GM19043 (cell line): ENCODE data around the gene KIF2A.
A peak's percentile ranks its signal among the peaks of the same experiment; 100 is the strongest.

ENCODE experiments used
- ATAC-seq: cut with Tn5 transposase; IDR thresholded peaks from one replicate; pipeline ENCODE4 v1.9.1; 2021; ENCODE audit warnings: low read depth; ENCODE audit not compliant: unreplicated experiment

The KIF2A gene

DNA sequence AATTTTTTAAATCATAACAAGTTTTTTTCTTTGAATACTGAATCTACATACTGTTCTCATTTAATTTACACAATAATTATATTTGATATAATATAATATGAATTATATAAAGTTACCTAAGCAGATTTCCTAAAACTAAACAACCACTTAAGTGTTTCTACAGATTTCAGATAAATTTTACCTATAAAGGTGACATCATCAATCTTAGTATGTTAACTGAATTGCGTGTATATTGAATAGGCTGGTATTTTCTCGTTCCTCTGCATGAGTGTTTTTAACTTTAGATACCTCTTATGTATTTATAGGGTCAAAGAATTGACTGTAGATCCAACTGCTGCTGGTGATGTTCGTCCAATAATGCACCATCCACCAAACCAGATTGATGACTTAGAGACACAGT, 67.4 kb downstream of the KIF2A start:
- ATAC-seq = no peak

GRCh38 chr5:62374090-62374489, 68.1 kb downstream of the KIF2A start:
- no peak for ATAC-seq

GRCh38 chr5:62375627-62376026, 69.6 kb downstream of the KIF2A start:
- no peak for ATAC-seq

GRCh38 chr5:62376064-62376463, 70.1 kb downstream of the KIF2A start:
- no peak for ATAC-seq

GRCh38 chr5:62385131-62385530, 79.1 kb downstream of the KIF2A start:
- ATAC-seq = no peak

GRCh38 chr5:62385816-62386400, 79.9 kb downstream of the KIF2A start:
- ATAC-seq = no peak

DNA sequence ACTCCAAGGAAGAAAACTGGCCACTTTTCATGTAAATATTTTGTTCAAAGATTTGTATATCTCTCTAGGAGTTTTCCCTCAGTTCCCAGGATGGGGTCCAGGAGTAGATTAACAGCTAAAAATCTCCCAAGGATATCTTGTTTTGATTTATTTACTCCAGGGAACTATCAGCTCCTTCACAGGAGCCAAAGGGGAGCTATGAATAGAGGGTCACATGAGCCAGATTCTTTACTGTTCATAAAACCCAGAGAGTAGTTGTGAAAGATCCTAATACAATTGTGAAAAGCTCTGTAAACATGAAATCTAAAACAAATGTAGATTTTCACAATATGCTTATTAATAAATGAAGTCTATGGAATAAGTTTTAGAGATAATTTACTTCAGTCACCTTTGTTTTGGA, 80.8 kb downstream of the KIF2A start:
- no peak for ATAC-seq

DNA sequence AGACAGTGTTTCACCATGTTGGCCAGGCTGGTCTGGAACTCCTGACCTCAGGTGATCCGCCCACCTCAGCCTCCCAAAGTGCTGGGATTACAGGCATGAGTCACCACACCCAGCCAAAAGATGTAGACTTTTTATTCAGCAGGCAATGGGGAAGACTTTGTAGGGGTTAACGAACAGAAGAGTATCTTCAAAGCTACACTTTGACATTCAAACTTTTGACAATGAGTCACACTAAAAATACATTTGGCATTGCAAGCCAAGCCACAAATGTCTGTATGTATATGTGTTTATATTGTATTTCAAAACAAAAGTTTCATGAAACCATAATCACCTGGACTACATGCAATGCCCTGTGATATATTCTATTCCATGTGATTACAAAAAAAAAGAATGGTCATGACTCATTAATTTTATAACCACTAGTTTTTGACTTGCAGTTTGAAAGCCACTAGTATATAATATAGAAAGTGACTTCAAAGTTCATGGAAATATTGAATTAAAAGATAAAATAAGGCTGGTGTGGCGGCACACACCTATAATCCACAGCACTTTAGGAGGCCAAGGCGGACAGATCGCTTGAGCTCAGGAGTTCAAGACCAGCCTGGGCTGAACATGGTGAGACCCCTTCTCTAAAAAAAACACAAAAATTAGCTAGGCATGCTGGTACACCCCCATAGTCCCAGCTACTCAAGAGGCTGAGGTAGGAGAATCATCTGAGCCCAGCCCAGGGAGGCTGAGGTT, 89.4 kb downstream of the KIF2A start:
- ATAC-seq = no peak

DNA sequence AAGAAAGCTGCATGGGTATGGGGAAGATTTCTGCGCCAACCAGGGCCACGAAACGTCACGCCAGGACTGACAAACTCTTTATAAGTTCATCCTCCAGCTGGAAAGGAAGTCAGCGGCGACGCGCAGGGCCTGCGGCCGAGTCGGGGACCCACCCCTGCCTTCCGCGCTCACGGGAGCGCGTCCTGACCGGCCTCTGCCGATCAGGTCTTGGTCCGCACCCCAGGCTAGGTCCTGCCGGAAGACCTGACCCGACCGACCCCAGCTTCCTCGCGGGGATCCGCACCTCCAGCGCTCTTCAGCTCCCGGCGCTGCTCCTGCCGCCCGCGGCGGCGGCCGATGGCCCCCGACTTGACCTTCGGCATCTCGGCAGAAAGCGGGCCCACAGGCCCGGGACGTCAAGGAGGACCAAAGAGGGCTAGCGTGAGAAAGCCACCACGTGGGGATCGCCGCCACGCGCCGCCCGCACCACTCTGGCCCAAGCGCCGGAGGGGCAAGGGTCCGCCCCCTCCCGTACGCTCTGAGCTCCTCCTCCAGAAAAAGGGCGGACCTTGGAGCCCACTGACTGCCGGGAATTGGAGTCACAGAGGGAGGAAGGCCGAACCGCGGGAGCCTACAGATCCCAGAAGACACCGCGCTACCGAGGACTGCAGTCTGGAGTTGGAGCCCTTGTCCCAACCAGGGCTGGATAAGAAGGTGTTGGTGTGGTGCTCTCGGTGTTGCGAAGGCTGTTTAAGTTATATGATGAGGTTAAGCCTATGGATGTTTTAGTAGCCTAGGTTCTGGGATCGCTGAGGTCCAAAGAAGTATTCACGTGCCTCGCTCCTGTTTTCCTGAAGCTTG, 97.6 kb downstream of the KIF2A start, which contains the start of gene DIMT1:
TSS of gene DIMT1 (minus strand) at position 495 of the 840 bp plus-strand sequence. CDS start at position 362, 133 bp downstream.
- ATAC-seq = peak; percentile 94

DNA sequence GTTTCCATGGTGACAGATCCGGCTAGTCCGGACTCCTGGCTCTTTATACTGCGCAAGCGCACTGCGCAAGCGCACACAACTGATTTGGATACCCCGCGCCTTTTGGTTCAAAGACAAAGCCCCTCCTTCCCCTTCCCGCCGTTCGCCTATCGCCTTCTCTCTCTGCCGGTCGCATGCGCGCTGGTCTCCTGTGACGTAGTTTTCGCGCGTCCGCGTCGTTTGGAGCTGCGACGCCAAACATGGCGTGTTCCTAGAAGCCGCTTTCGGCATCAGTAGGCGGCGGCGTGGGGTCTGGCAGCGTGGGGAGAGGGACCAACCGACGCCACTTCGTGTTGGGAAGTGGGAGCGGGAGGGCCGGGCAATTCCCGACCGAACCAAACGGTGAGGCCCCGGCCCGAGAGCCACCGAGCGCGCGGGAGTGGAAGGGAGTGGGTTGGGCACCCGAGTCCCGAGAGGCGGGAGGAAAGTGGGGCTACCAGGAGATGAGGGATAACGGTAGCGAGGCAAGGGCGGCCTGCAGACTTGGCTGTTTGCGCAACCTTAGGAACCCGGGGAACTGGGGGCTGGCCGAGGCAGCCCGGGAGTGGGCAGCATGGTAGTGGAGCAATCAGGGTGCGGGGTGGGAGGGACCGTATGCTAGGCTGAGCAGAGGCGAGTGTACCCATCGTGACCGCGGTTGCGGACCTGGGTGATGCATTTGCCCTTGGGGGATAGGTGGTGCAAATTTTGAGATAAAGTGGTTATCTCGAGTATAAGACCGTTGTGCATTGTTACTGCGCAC, 106.7 kb downstream of the KIF2A start, which contains the start of gene IPO11:
TSS of gene IPO11 (plus strand) at position 215 of the 781 bp plus-strand sequence. CDS start 24,517 bp downstream, outside the sequence.
- ATAC-seq = peak; percentile 98

DNA sequence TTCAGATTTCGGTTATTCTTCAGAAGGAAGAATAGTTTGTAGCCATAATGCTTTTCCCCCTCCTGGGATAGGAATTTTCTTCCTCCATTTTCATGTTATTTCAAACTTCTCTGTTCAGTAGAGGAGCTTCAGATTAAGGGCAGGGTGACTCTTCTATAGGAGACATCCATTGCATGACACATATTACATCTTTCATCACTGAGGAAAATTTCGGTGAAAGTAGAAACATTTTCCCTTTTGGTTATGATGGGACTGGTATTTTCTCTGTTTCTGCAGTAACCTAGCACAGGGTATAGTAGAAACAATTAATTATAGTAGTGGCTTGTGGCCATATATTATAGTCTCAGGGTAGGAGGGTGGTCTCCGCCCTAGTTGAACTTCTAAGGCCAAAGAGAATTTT, 107.7 kb downstream of the KIF2A start:
- ATAC-seq = no peak

DNA sequence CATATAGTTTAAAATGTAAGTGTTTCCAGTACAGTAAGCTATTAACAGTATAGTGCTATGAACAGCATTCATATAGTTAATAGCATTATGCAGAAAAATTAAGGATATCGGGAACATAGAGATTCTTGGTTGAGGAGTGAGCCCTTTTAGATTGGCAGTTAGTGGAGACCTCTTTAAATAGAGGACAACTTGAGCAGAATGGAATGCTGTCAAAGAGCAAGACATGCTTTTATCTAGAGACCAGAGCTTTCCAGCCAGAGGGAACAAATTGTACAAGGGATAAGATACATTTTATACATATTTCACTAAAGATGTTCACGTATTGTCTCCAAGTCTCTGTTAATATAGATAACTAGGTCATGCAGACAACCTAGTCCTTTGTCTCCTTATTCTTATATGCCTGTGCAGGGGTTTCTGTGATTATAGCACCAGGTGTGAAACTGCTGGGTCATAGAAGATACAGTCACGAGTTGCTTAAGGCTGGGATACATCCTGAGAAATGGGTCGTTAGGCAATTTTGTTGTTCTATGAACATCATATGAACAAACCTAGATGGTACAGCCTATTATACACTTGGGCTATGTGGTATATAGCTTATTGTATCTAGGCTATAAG, 112.6 kb downstream of the KIF2A start:
- ATAC-seq = no peak

DNA sequence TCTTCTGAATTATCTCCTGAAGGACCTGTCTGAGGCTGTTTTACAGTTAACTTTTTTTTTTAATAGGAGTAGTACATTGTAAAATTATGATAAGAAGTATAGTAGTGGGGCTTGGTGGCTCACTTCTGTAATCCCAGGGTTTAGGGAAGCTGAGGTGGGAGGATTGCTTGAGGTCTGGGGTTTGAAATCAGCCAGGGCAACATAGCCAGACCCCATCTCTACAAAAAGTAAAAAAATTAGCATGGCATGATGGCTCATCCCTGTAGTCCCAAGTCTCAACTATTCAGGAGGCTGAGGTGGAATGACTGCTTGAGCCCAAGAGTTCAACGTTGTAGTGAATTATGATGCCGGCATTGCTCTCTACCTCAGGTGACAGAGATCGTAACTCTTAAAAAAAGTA, 113.6 kb downstream of the KIF2A start:
- no peak for ATAC-seq

- no peak for ATAC-seq
These were observed 115.4 kb downstream of the KIF2A start for GRCh38 chr5:62421414-62421813.

DNA sequence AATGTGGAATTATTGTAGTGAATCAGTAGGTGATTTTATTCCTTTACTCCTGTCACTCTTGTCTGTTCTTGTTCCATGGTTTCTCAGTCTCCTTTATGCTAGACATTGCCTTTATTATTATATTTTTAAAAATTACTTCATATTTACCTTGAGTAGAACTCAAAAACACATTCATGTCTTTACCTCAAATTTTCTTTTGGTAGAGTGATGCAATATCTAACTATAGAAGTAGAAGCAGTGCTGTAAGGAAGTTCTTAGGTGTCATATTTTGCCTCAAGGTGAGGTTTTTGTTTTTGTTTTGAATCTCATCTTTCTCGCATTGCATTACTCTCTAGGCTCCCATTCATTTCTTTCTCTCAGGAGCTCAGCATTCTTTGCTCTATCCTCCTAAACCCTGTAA, 118.8 kb downstream of the KIF2A start:
- ATAC-seq = no peak

GRCh38 chr5:62431735-62432620, 126.0 kb downstream of the KIF2A start:
- no peak for ATAC-seq

GRCh38 chr5:62432621-62433064, 126.6 kb downstream of the KIF2A start:
- no peak for ATAC-seq
